ENCODE results near the gene BIRC5. TPM values are rescaled to one million over a fixed set of nuclear protein-coding genes. Genes with fewer than 3 reads are reported as not detected.

Gene BIRC5
- total RNA-seq, 2 experiments from 2014 or later, result 70.0 to 75.6 TPM

DNA sequence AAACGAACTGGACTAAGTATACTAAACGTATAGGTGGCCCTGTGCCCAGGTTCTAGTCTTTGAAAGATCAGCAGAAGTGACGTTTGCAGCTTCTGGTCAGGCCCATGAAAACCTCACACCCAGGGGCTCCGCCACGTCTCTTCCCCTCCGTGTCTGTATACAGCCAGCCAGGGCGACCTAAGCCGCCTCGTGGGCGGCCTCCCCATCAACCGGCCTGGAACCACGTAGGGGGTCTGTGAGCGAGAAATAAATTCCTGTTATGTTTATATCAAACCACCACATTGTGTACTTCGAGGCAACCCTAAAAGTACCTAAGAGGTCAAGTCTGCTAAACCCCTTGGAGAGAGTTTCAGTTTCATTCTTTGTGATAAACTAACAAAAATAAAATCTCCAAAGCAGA, 34.0 kb upstream of the BIRC5 start:
- ChIA-PET CTCF (interaction anchor here (1.0 to 1.3 kb wide), 2 partner anchors 11 to 71 kb away, joined by 3 to 4 read pairs; no protein-coding TSS in a partner anchor), POLR2A (no interaction called here)

DNA sequence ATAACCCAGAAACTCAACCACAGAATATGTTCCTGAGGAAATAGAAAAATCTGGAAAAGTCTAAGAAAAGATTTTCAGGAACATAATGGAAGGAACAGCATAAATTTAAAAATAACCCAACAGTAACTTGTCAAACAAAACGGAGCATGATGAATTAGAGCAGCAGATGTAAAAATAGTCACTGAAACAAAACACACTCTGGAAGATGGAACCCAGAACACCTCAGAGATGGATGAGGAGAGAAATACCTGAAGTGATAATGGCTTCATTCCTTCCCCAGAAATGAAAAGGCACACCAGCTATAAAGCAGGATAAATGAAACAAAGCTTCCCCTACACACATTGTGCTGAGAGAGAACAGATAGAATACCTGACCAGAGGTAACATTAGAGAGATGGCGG, 33.5 kb upstream of the BIRC5 start:
- ChIA-PET CTCF (interaction anchor here (1.3 kb wide), 1 partner anchor 71 kb away, joined by 3 read pairs; no protein-coding TSS in a partner anchor), POLR2A (no interaction called here)

DNA sequence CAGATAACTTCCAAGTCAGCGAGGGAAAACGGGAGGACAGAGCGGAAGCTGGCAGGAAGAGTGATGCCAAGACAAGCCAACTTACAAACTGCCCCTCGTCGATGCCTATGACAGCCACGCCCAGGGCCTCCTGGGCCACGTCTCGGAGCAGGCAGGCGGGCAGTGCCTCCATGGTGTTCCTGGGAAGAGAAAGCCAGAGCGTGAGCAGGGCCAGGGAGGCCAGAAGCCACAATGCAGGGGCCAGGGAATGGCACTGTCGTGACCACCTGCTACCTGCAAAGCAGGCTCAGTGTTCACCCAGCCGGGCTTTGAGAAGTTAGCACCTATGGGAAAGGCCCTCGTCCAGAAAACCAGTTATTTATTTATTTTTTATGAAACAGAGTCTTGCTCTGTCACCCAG, 31.5 kb upstream of the BIRC5 start:
- POLR2A ChIA-PET, result interaction anchor here (0.7 kb wide), 1 partner anchor 9 kb away, joined by 4 read pairs; no protein-coding TSS in a partner anchor

DNA sequence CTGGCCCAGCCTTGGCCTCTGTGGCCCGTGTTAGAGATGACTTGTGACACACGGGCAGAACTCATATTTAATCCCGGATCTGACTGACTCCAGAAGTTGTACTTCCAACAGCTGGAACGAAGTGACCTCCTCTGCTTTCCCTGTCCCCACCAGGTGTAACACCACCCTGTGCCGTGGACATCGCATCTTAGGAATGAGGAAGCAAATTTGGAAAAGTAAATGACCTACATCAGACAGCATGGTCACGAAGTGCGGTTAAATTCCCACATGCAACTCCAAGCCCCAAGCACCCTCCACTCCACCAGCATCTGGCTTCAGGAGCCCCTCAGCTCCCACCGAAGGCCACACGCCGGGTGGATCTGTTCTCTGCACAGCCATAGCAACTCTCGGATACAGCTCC, 30.1 kb upstream of the BIRC5 start:
- ChIA-PET CTCF (interaction anchor here (0.6 to 1.9 kb wide), 4 partner anchors 9 to 67 kb away, joined by 3 to 9 read pairs (median 5); no protein-coding TSS in a partner anchor), POLR2A (interaction anchor here (0.5 kb wide), 1 partner anchor 93 kb away, joined by 6 read pairs; no protein-coding TSS in a partner anchor)

More for the DNA sequence above, 31.5 kb upstream of the BIRC5 start:
- CTCF ChIA-PET, result interaction anchor here (0.5 to 1.8 kb wide), 4 partner anchors 13 to 78 kb away, joined by 3 to 7 read pairs (median 4); no protein-coding TSS in a partner anchor

DNA sequence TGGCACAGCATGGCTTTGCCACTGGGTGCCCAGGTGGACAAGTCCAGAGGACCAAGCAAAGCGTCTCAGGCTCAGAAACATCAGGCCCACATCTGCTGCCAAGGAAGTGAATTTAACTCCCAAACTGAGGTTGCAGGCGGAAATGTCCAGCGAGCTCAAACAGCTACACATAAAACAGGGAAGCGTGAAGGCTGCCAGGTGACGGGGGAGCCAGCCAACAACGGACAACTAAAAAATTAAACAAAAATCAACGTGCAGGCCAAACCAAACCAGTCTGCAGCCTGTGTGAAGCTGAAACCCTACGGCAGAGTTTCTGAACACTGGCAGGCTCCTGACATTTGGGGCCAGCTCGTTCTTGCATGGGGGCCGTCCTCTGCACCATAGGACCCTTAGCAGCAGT, 29.7 kb upstream of the BIRC5 start:
- ChIA-PET CTCF (interaction anchor here (1.2 to 1.9 kb wide), 3 partner anchors 9 to 66 kb away, joined by 3 to 9 read pairs (median 7); no protein-coding TSS in a partner anchor), POLR2A (interaction anchor here (0.5 kb wide), 1 partner anchor 93 kb away, joined by 6 read pairs; no protein-coding TSS in a partner anchor)

DNA sequence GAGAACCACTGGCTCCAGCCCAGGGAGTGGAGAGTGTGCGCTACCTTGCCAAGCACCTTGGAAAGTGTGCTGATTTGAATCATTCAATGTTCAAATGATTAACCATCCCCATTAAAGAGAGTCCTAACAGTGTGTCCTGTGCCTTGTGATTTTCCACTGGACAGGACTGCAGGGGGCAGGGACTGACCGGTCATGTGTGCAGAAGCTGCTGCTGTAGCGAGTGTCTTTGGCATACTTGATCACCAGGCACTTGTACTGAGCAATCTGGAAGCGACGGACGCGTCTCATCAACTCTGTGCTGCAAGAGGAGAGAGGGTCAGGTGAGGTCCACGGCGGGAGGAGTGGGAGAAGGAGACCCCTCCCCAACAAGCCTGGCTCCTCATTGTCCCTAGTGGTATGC, 29.2 kb upstream of the BIRC5 start:
- CTCF ChIA-PET, result interaction anchor here (1.9 kb wide), 1 partner anchor 66 kb away, joined by 9 read pairs; no protein-coding TSS in a partner anchor
- POLR2A ChIA-PET, result no interaction called here

DNA sequence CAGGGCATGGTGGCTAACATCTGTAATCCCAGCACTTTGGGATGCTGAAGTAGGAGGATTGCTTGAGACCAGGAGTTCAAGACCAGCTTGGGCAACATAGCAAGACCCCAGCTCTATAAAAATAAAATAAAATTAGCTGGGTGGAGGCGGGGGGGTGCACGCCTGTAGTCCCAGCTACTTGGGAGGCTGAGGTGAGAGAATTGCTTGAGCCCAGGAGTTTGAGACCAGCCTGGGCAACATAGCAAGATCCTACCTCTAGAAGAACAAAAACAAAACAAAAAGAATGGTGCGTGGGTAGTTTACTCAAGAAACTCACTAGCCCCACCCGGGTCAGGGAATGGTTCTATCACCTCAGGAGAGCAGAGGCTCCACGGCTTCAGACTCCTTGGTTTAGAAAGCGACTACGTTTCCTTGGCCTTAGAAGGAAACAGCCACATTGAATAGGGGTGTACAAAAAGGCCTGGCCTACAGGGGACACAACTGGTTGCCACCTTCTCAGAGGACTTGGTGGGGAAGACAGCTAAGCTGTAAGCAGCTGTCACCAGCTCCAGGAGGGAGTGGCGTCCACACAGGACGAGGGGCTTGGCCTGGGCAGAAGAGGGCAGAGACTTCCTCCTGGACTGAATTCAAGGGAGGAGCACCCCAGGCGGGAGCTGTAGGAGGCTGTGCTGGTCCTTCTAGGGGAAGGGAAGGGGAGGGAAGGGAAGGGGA, 27.9 kb upstream of the BIRC5 start:
- POLR2A ChIA-PET, result interaction anchor here (0.6 to 2.2 kb wide), 8 partner anchors 10 to 228 kb away, joined by 3 to 11 read pairs (median 3); no protein-coding TSS in a partner anchor
- CTCF ChIA-PET, result interaction anchor here (0.7 to 2.0 kb wide), 6 partner anchors 10 to 72 kb away, joined by 3 to 9 read pairs (median 4); no protein-coding TSS in a partner anchor

DNA sequence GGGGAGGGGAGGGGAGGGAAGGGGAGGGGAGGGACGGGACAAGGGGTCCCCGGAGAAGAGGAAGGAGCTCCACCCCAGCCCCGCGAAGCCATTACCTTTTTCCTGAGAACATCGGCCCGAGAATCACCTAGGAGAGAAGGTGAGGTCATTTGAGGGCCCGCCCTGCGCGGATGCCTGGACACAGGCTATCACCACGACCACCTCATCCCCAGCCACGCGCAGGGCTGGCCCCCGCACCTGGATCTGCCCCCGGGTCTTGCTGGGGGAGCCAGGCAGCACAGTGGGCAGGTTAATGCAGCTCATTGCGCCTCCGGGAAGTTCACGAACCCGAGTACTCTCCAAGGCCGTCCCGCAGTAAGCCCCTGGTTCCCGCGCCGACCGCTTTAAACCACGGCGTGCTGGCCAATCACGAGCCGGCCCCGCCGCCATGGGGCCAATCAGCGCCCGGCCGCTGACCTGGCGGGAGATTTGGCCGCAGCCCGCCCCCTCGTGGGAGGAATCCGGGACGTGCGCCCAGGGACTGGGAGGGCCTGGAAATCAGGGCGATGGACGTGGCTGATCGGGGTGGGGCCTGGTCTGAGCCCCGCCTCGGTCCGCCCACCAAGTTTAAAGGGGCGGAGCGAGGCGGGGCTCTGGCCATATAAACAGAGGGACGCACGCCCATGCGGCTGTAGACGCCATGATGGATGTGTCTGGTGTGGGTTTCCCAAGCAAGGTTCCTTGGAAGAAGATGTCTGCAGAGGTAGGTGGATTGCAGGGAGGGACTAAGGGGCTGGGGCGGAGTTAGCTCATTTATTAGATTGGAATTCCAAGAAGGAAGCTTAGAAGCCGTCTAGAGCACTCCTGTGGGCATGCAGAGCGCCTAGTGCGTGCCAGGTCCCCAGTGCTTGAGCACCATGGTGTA, 27.1 kb upstream of the BIRC5 start, which contains the start of the genes AFMID and TK1:
TSS of gene AFMID (plus strand) at position 671 of the 904 bp plus-strand sequence. CDS start at position 680, 9 bp downstream.
TSS of gene TK1 (minus strand) at position 361 of the 904 bp plus-strand sequence. CDS start at position 303, 58 bp downstream.
- ChIA-PET CTCF (interaction anchor here (0.6 to 2.0 kb wide), 9 partner anchors 10 to 165 kb away, joined by 3 to 9 read pairs (median 3); no protein-coding TSS in a partner anchor), POLR2A (interaction anchor here (0.6 to 2.2 kb wide), 7 partner anchors 10 to 128 kb away, joined by 3 to 11 read pairs (median 3); no protein-coding TSS in a partner anchor)

DNA sequence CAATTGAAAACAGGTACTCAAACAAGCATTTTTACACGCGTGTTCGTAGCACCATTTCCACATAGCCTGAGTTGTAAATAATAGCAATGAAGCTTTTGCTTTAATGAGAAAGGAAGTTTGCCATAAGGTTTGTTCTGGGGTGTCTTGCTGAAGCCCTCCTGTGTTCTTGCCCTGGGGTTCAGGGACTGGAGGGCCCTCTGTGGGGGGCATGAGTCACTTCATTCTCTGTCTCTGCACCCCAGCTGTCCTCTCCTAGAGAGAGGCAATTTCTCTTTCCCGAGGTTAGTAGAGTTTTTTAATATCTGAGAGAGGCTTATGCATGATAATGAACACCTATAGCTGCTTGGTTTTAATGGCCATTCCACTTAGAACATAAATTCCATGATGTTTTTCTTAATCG, 17.3 kb upstream of the BIRC5 start:
- ChIA-PET POLR2A (interaction anchor here (1.0 kb wide), 1 partner anchor 10 kb away, joined by 4 read pairs; the partner anchor contains the start of gene TK1), CTCF (interaction anchor here (0.6 to 1.6 kb wide), 2 partner anchors 20 to 38 kb away, joined by 3 to 6 read pairs; no protein-coding TSS in a partner anchor)

DNA sequence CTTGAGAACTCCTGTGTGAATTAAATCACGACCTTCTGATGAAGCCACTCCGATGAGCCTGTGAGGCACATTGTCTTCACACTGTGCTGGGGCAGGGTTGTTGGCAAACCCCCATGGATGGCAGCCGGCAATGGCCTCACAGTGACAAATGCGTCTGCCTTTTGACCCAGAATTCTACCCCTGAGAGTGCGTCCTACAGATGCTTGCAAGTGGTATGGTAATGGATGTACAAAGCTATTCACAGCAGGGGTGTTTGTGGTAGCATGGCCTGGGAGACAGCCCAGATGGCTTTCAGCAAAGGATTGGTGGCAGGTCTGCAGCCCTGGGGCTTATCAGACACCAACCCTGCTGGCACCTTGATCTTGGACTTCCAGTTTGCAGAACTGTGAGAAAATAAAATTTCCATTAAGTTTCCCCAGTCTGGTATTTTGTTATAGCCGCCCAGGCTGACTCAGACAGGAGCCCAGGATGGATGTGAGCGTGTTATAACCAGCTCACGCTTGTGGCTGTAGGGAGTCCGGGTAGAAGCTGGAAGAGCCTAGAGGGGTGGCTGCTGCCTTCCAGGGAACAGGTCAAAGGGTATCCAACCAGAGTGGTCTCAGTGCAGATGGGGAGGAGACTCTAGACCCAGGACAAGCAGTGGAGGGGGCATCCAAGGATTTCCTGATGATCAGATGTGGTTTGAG, 16.8 kb upstream of the BIRC5 start:
- ChIA-PET CTCF (interaction anchor here (0.6 kb wide), 1 partner anchor 38 kb away, joined by 3 read pairs; no protein-coding TSS in a partner anchor), POLR2A (interaction anchor here (1.0 kb wide), 1 partner anchor 11 kb away, joined by 4 read pairs; the partner anchor contains the start of gene TK1)

DNA sequence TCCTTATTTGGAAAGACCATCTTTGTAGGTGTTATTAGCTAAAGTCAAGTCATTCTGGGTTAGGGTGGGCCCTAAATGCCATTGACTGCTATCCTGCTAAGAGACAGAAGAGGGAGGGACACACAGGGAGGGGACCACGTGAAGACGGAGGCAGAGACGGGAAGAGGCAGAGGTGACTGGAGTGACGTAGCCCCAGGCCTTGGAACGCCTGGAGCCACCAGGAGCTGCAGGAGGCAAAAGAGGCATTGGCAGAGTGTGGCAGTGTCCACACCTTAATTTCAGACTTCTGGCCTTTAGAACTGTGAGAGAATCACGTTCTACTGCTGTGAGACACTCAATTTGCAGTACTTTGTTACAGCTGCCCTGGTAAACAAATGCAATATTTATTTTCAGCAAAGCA, 13.6 kb upstream of the BIRC5 start:
- ChIA-PET POLR2A (no interaction called here), CTCF (no interaction called here)

DNA sequence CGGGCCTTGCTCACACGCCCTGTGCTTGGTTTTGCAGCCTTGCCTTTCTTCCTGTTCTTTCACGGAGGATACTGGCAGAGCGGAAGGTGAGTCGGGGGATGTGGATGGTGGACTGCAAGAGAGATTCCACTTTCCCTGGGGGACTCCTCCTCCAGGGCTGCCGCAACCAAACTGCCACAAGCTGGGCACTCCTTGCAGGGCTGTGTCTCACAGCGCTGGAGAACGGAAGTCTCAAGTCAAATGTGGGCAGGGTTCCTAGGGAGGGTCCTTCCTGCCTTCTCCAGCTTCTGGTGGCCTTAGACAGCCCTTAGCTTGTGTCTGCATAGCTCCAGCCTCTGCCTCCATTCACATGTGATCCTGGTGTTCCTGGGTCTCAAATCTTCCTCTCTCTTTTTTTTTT, 11.4 kb upstream of the BIRC5 start:
- ChIA-PET CTCF (no interaction called here), POLR2A (no interaction called here)

DNA sequence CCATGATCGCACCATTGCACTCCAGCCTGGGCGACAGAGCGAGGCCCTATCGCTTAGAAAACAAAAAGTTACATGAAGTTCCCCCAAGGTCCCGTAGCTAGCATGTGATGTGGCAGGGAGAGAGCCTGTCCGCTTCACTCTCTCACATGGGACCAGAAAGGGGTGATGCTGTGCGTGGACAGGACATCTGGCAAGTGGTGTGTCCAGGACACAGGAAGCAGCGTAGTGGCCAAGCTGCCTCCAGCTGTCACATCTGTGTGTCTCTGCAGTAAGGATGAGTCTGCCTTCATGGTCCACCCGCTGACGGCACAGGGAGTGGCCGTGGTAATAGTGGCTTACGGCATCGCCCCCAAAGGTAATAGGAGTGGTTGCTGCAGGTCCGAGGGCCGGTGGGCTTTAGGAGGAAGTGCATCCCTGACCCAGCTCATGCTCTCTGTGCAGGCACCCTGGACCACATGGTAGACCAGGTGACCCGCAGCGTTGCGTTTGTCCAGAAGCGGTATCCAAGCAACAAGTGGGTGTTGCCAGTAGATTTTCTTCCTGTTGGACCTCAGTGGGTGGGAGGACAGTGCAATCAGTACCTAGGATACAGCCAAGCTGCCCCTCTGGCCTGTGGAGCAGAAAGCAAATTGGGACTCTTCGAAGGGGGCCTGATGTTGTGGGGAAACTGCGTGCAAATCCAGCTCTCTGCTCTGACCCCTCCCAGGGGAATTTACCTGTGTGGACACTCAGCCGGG, 9.5 kb upstream of the BIRC5 start:
- CTCF ChIA-PET, result no interaction called here

DNA sequence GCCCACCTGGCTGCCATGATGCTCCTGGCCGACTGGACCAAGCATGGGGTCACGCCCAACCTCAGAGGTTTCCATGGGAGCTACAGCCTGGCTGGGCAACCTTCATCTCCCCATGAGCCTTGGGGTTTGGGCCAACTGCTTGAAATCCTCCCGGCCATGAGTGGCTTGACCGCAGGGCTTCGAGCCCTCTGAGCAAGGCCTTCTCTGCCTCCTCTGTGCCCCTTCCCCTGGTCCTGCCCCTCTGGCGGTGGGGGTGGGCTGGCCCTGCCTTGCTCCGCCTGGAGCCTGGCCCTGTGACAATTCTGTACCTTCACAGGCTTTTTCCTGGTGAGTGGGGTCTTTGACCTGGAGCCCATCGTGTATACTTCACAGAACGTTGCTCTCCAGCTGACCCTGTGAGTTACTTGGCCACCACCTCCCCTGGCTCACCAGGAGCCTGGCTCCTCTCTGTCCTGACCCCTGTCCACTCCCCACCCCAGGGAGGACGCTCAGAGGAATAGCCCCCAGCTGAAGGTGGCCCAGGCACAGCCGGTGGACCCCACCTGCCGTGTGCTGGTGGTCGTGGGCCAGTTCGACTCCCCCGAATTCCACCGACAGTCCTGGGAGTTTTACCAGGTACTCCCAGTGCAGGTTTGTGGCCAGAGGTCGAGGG, 8.8 kb upstream of the BIRC5 start:
- POLR2A ChIA-PET, result no interaction called here
- CTCF ChIA-PET, result no interaction called here

More for the DNA sequence above, 9.5 kb upstream of the BIRC5 start:
- POLR2A ChIA-PET, result no interaction called here

DNA sequence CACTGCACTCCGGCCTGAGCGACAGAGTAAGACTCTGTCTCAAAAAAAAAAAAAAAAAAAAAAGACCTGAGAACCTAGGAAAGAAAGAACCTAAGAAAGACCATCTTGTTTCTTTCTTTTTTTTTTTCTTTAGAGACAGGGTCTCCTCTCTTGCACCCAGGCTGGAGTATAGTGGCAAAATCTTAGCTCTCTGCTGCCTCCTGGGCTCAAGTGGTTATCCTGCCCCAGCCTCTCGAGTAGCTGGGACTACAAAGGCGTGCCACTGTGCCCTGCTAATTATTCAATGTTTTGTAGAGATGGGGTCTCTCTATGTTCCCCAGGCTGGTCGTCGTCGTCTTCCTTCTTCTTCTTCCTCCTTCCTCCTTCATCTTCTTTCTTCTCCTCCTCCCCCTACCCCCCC, 7.8 kb upstream of the BIRC5 start:
- ChIA-PET POLR2A (no interaction called here), CTCF (interaction anchor here (0.7 to 1.5 kb wide), 5 partner anchors 40 to 121 kb away, joined by 3 to 5 read pairs (median 4); no protein-coding TSS in a partner anchor)

DNA sequence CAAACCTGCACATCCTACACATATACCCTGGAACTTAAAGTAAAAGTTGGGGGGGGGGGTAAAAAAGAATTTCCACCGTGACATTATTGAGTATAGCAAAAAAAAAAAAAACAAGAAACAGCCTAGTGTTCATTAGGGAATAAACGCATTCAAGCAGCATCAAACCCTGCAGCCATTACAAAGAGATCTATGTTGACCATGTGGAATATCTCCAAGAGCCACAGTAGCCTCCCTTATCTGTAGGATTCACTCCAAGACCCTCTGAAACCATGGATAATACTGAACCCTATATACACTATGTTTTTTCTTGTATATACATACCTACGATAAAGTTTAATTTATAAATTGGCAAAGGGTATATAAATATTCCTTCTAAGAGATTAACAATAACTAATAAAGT, 5.6 kb upstream of the BIRC5 start:
- CTCF ChIA-PET, result interaction anchor here (1.5 kb wide), 1 partner anchor 22 kb away, joined by 4 read pairs; the partner anchor contains the start of genes AFMID and TK1

DNA sequence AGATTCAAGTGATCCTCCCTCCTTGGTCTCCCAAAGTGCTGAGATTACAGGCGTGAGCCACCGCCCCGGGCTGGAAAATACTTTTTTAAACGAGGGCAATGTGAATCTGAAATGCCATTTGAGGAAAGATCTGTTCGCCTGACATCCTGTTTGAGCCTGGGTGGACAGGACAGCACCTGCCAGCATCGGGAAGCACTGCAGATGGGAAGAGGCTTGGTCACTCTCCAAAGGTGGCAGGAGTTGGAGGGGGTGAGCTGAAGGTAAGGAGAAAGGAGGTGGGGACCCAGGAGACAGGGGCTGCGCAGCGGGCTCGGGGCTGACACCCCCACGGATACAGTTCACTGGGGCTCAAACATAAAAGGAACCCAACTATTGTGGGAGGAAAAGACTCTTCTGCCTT, 3.9 kb upstream of the BIRC5 start:
- CTCF ChIA-PET, result interaction anchor here (0.7 kb wide), 2 partner anchors 33 to 40 kb away, joined by 3 to 4 read pairs; no protein-coding TSS in a partner anchor

More for the DNA sequence above, 5.6 kb upstream of the BIRC5 start:
- POLR2A ChIA-PET, result no interaction called here

More for the DNA sequence above, 3.9 kb upstream of the BIRC5 start:
- POLR2A ChIA-PET, result no interaction called here

Measured in activated CD8-positive, alpha-beta memory T cell treated with anti-CD3 and anti-CD28 coated beads for 36 hours (primary cell).